Right hindlimb (tissue), 1 donor: ENCODE data around the gene CRTC3.
"Not testable (repeated sequence)": the region's sequence is repeated elsewhere in the genome, so short reads cannot be mapped to it uniquely, and the experiment has no call there.

ENCODE experiments used
- DNase-seq: peaks from one replicate; pipeline ENCODE4 v3.0.0-alpha.2; 2018

The CRTC3 gene

DNA sequence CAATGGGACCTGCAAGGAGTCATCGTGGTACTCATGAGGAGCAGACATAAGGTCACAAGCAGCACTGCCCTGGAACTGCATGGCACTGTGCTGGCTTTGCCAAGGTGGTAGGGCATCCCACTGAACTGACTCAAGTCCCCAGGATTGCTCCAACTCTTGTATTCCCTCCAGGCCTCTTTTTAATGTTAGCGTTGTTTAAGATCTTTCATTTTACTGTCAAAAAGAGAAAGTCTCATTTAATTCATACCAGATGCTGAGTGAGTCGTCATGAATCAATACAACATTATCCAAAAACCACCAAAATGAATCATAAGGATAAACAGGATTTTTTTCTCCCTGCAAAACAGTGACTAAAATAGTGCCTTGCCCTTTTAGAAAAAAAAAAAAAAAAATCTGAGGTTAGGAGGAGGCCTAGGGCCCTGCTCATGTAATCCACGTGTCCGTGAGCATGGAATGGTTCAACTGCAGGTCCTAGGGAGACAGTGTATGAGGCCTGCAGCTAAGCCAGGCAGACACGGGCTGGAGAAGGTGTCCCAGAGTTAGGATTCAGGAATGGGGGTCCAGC, 150.7 kb downstream of the CRTC3 start:
- DNase-seq, result no peak

DNA sequence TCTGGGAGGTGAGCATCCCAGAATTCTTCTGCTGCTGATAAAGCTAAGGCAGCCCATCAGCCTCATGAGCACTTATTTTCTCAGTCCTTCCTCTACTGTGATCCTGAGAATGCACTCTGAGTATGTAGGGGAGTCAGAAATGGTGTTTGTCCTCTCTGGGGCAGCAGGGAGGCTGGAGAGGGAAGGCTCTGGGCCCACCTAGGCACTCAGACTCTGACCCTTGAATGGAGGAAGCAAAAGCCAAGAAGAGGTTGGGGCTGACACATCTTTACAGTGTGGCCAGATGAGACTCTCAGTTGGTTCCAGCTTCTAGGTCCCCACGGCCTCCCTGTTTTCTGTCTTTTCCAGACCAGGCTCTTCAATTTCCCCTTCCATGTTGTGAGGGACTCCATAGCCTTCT, 151.3 kb downstream of the CRTC3 start:
- no peak for DNase-seq

DNA sequence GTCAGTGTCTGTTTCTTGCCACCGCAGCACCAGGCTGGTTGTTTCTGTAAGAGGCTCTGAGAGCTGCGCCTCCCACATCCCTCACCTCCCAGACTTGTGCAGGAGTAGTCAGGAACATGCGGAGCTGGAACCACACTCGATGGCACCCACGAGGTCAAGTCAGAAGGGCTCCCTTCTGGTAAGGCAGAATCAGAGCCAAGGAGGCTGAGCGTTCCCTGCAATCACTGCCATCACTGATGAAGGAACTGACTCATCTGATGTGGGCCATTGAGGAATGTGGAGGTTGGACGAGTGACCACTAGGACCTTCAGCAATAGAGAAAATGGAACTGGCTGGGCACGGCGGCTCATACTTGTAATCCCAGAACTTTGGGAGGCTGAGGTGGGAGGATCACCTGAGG, 151.8 kb downstream of the CRTC3 start:
- no peak for DNase-seq

DNA sequence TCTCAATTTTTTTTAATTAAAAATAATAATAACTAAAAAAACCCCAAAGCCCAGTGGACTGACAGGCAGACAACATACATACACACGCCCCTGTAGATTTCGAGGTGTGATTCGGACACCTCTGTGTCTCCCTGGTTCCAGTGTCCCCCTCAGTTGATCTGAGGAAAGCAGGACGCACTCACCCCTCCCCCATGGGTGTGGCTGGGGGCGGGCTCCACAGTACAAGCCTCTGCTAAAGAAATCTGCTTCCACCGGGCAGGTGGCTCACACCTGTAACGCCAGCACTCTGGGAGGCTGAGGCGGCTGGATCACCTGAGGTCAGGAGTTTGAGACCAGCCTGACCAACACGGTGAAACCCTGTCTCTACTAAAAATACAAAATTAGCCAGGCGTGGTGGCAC, 153.6 kb downstream of the CRTC3 start:
- no peak for DNase-seq

DNA sequence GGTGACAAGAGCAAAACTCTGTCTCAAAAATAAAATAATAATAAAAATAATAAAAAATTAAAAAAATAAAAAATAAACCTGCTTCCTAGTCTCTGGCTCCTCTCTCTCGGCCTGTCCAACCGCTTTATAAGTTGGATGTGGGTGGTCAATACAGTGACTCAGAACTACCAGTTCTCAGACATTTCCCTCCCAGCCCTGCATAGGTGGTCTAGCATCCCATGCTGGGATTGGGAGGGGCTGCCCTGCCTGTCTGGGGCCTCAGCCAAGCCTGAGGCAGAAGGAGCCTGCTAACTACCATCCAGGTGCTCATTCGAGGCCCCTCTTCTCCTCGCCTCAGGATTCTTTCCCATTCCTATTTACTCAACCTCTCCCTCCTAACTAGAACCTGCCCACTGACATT, 154.2 kb downstream of the CRTC3 start:
- DNase-seq, result peak; percentile 39

DNA sequence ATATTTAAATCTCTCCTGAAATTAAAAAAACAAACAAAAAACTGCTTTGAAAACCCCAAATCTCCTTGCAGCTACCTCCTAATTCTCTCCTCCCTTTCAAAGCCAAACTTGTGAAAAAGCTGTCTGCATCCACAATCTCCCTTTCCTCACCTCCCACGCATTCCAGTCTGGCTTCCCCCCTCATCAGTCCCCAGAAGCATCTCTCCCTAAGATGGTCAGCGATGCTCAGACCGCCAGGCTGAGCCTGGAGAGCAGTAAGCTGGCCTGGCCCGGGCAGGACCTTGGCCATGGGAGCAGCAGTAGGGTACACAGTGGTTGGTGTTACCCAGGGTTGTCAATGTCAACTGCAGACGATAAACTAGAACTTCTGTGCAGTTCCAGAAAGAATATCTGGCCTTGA, 154.6 kb downstream of the CRTC3 start:
- no peak for DNase-seq

DNA sequence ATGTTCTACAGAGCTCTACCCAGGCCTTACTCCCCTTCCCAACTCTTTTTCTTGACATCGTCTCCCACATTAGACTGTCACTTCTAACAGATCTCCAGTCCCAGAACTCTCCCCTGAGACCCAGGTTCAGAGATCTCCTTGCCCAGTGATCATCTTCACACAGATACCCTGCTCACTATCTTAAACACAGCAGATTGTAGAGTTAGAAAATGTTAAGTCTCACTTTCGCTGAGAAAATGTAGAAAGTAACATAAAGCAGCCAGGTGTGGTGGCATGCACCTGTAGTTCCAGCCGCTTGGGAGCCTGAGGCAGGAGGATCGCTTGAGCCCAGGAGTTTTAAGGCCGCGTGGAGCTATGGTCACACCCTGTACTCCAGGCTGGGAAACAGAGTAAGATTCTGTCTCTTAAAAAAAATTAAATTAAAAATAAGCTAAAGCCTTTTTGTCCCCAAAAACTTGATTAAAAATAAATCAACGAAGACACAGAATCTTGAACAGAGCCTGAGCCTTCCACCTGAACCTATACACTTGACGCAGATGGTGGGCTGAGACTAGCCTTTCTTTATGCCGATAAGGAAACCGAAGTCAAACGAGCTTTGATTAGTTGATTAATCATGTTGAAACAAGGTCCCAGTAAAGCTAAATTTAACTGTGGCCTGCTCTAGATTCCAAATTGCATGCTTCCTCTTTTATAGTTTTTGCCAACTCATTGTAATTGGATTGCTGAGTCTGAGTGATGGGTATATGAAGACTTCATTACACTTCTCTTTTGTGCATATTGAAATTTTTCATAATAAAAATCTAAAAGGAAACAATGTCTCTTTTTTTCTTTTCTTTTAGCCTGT, 156.1 kb downstream of the CRTC3 start:
- DNase-seq, result no peak

DNA sequence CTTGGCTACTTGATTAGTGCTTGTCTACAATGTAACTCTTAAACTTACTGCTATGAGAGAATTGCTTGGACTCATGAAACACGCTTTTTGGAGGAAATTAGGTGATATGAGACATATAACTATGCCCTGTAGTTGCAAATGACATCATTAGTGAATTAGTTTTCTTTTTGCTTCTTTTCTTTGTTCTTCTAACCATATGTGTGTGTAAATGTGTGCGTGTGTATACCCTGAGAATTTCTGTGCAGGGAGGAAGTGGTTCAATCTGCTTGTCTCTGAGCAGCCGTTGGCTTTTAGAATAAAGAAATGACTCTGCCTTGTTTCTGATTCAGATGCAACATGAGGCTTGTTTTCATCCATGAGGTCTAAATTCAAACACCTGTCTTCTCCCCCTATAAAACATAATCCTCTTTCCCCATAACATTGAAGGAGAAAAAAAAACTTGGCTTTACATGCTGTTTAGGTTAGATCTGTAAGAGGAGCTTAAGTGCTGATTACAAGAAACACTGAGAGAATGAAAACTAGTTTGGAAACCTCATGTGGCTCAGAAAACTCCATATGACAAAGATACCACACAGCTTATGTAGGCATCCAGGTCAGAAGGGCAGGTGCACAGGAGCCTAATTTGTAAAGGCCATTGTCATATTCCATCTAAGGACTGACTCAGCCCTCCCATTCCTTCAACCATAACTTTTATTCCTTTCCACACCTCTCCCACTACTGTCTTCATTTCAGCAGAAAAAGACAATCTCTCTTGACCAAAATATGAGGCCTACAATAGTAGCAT, 156.9 kb downstream of the CRTC3 start:
- no peak for DNase-seq

DNA sequence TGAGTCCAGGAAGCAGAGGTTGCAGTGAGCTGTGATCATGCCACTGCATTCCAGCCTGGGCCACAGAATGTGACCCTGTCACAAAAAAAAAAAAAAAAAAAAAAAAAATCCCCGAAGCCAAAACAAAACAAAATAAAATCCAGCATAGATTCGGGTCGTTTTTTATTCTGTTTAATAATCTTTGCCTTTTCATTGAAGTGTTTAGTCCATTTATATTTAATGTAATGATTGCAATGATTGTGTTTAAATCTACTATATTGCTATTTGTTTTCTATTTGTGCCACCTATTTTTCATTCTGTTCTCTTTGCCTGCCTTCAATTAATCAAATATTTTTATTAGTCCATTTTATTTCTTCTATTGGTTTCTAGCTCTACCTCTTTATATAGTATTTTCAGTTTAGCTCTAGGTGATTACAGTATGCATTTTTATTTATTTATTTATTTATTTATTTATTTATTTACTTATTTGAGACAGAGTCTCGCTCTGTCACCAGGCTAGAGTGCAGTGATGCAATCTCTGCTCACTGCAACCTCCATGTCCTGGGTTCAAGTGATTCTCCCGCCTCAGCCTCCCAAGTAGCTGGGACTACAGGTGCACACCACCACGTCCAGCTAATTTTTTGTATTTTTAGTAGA, 159.7 kb downstream of the CRTC3 start:
- DNase-seq, result not testable (repeated sequence)

DNA sequence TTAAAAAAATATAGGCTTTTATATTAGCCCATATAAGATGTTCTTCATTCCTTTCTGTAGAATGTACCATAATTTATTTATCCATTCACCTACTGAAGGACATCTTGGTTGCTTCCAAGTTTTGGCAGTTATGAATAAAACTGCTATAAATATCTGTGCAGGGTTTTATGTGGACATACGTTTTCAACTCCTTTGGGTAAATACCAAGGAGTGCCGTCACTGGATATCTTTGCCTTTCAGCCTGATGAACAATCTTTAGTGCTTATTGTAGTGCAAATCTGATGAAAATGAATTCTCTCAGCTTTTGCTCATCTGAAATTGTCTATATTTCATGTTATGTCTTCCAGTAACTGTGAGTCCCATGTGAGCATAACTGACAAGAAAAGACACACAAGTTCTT, 160.9 kb downstream of the CRTC3 start:
- no peak for DNase-seq

DNA sequence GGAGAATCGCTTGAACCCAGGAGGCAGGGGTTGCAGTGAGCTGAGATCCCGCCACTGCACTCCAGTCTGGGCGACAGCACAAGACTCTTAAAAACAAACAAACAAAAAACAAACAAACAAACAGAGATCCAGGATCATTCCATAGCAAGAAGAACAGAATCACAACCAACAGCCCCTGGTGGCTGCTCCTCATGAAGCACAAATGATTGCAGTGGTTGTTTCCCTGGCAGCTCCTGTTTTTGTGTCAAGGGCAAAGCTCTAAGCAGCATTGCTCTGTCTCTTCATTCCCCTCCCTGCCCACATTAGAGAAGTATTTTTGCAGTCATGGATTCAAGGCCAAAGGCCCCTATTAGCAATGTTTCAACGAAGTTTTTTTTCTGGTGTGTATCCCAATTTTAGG, 161.6 kb downstream of the CRTC3 start:
- no peak for DNase-seq

DNA sequence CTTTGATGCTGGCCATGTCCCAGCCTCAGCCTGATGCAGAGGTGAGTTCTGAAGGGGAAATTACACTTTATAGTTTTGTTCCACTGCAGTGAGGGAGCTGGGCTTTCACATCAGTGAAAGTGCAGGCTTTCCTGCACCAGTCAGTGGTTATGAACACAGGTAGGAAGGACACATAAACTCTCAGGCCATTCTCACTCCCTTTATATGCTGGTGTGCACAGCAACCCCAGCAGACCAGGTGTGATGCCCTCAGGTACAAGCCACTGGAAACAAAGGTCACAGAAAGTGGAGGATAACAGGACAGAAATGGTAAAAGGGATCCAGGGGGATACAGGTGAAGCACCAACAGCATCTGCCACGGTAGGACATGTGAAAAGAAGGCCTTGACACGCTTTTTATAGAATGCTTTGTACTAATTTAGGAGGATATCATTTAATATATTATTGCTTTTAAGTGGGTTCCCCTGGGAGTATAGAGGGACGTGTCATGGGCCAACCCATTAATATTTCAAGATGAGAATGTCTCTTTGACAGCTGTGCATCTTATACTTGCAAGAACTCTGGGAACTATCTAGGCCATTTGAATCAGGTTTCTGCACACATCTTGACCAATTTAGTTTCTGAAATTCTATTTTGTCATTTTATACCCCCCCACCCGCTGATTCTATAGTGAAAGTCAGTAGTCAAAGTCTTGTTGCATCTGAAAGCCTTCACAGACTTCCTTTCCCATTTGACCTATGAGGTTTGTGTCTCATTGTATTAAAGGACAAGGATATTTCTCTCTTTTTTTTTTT, 162.5 kb downstream of the CRTC3 start:
- no peak for DNase-seq
